ENCODE results near the gene ASIC1. TPM values are rescaled to one million over a fixed set of nuclear protein-coding genes. Genes with fewer than 3 reads are reported as not detected.

The ASIC1 gene
- total and polyA plus RNA-seq, 2 of the 13 experiments (the other 11 are each of a cell fraction or from before 2014, with no cell fraction given) = 0.44 to 1.5 TPM

DNA sequence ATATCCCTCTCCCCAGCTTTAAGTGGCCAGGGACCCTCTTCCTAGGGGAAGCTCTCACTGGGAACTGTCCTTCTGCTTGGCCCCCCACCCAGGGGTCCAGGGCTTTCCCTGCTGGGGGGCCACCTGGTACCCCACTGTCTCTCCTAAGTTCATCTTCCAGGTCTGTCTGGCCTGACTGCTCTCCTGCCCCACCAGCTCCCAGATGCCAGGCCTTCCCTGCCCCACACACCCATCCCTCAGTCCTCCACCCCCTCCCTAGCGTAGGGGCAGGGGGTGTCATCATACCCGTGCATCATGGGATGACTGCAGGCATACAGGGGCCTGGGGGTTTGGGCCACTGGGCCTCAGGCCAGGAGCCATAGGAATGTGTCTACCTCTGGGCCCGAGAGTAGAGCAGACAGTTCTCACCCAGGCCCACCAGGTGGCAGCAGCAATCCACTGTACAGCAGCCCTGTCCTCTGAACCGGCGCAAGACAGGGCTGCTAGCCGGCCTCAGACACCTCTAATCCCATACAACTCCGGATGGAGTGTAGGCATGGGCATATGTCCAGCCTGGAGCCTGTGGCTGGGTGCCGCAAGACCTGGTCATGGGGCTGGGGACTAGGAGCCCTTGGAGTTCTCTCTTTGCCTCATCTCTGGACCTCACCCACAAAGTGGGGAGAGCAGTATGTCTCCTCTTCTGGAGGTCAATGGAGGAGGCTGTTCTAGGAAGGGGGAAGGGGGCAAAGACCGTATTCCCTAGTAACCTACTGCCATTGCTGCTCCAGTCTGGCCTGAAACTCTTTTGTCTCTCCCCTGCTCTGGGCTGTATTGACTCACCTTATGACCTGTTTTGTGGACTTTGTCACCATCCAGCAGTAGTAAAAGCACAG lies 17.8 kb downstream of the ASIC1 start (continued):
- TF ChIP-seq, protein P1, sequence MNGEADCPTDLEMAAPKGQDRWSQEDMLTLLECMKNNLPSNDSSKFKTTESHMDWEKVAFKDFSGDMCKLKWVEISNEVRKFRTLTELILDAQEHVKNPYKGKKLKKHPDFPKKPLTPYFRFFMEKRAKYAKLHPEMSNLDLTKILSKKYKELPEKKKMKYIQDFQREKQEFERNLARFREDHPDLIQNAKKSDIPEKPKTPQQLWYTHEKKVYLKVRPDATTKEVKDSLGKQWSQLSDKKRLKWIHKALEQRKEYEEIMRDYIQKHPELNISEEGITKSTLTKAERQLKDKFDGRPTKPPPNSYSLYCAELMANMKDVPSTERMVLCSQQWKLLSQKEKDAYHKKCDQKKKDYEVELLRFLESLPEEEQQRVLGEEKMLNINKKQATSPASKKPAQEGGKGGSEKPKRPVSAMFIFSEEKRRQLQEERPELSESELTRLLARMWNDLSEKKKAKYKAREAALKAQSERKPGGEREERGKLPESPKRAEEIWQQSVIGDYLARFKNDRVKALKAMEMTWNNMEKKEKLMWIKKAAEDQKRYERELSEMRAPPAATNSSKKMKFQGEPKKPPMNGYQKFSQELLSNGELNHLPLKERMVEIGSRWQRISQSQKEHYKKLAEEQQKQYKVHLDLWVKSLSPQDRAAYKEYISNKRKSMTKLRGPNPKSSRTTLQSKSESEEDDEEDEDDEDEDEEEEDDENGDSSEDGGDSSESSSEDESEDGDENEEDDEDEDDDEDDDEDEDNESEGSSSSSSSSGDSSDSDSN (CRISPR knock-in tag; IDR thresholded peaks at IDR 0.05) = peak; percentile 68; the same call in 1 of the 2 replicates
- TF ChIP-seq ZZZ3 (CRISPR knock-in tag; IDR thresholded peaks at IDR 0.05; ENCODE audit: borderline replicate concordance) (0 out of 2 replicates have a peak, but pooled peaks have one; percentile 31), KDM5B (CRISPR knock-in tag; IDR thresholded peaks at IDR 0.05; ENCODE audit: borderline replicate concordance) (peak; percentile 30; the same call in 1 of the 2 replicates), TAF1 (CRISPR knock-in tag; IDR thresholded peaks at IDR 0.05) (peak; percentile 29; the same call in 1 of the 2 replicates), ZNF224 (CRISPR knock-in tag; IDR thresholded peaks at IDR 0.05) (peak; percentile 45; the same call in 1 of the 2 replicates), ZNF30 (CRISPR knock-in tag; IDR thresholded peaks at IDR 0.05) (no peak), LCORL (IDR thresholded peaks at IDR 0.05) (no peak), LCORL (CRISPR knock-in tag; IDR thresholded peaks at IDR 0.05) (peak; percentile 25; the same call in 1 of the 2 replicates), RAD21 (CRISPR knock-in tag; IDR thresholded peaks at IDR 0.05) (peak; percentile 99), TBP (CRISPR knock-in tag; IDR thresholded peaks at IDR 0.05) (0 out of 2 replicates have a peak, but pooled peaks have one; percentile 76), SRSF1 (optimal IDR thresholded peaks at IDR 0.05; ENCODE audit: low read depth, low read length) (no peak), ZNF263 (CRISPR knock-in tag; IDR thresholded peaks at IDR 0.05) (peak; percentile 25; the same call in 1 of the 2 replicates), NRL (CRISPR knock-in tag; IDR thresholded peaks at IDR 0.05; ENCODE audit: borderline replicate concordance) (0 out of 2 replicates have a peak, but pooled peaks have one; percentile 50), MYC (CRISPR knock-in tag; IDR thresholded peaks at IDR 0.05; ENCODE audit: borderline replicate concordance) (0 out of 2 replicates have a peak, but pooled peaks have one; percentile 14), ZNF557 (CRISPR knock-in tag; IDR thresholded peaks at IDR 0.05) (0 out of 2 replicates have a peak, but pooled peaks have one; percentile 28), SMAD3 (CRISPR knock-in tag; IDR thresholded peaks at IDR 0.05) (peak; percentile 62; the same call in 1 of the 2 replicates), ZNF230 (CRISPR knock-in tag; IDR thresholded peaks at IDR 0.05) (peak; percentile 83), PRMT3 (CRISPR knock-in tag; IDR thresholded peaks at IDR 0.05; ENCODE audit: borderline replicate concordance, low read depth) (0 out of 2 replicates have a peak, but pooled peaks have one; percentile 27), GABPA (IDR thresholded peaks at IDR 0.05; ENCODE audit: low read depth, low read length) (no peak), GABPA (CRISPR knock-in tag; IDR thresholded peaks at IDR 0.05; ENCODE audit: low read depth) (0 out of 2 replicates have a peak, but pooled peaks have one; percentile 29), ZSCAN9 (CRISPR knock-in tag; IDR thresholded peaks at IDR 0.05; ENCODE audit: borderline replicate concordance) (no peak)
- TF ChIP-seq, protein P2, sequence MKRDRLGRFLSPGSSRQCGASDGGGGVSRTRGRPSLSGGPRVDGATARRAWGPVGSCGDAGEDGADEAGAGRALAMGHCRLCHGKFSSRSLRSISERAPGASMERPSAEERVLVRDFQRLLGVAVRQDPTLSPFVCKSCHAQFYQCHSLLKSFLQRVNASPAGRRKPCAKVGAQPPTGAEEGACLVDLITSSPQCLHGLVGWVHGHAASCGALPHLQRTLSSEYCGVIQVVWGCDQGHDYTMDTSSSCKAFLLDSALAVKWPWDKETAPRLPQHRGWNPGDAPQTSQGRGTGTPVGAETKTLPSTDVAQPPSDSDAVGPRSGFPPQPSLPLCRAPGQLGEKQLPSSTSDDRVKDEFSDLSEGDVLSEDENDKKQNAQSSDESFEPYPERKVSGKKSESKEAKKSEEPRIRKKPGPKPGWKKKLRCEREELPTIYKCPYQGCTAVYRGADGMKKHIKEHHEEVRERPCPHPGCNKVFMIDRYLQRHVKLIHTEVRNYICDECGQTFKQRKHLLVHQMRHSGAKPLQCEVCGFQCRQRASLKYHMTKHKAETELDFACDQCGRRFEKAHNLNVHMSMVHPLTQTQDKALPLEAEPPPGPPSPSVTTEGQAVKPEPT (CRISPR knock-in tag; IDR thresholded peaks at IDR 0.05; ENCODE audit: low read depth) = peak; percentile 33; the same call in 1 of the 2 replicates
- TF ChIP-seq, protein P3, sequence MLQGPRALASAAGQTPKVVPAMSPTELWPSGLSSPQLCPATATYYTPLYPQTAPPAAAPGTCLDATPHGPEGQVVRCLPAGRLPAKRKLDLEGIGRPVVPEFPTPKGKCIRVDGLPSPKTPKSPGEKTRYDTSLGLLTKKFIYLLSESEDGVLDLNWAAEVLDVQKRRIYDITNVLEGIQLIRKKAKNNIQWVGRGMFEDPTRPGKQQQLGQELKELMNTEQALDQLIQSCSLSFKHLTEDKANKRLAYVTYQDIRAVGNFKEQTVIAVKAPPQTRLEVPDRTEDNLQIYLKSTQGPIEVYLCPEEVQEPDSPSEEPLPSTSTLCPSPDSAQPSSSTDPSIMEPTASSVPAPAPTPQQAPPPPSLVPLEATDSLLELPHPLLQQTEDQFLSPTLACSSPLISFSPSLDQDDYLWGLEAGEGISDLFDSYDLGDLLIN (CRISPR knock-in tag; IDR thresholded peaks at IDR 0.05; ENCODE audit: borderline replicate concordance) = 0 out of 2 replicates have a peak, but pooled peaks have one; percentile 56
- TF ChIP-seq, protein P4, sequence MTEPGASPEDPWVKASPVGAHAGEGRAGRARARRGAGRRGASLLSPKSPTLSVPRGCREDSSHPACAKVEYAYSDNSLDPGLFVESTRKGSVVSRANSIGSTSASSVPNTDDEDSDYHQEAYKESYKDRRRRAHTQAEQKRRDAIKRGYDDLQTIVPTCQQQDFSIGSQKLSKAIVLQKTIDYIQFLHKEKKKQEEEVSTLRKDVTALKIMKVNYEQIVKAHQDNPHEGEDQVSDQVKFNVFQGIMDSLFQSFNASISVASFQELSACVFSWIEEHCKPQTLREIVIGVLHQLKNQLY (CRISPR knock-in tag; IDR thresholded peaks at IDR 0.05) = peak; percentile 24; the same call in 1 of the 2 replicates

All from HepG2 (cell line).